Neural cell (in vitro differentiated cells): ENCODE results near the gene ZNF687.

Source experiments
- EP300 ChIP-seq: fragments of 450-650 bp; conservative IDR thresholded peaks from 2 replicates; pipeline ENCODE4 v1.6.1; 2014; ENCODE audit warnings: antibody characterized with exemption, mild to moderate bottlenecking, moderate library complexity; ENCODE audit not compliant: poor library complexity, severe bottlenecking
- TF ChIP-seq, protein P1 (sequence below): fragments of 450-650 bp; IDR thresholded peaks from 2 replicates; pipeline ENCODE4 v1.5.1; 2014; ENCODE audit warnings: antibody characterized with exemption, mild to moderate bottlenecking, moderate library complexity; ENCODE audit not compliant: poor library complexity, severe bottlenecking

DNA sequence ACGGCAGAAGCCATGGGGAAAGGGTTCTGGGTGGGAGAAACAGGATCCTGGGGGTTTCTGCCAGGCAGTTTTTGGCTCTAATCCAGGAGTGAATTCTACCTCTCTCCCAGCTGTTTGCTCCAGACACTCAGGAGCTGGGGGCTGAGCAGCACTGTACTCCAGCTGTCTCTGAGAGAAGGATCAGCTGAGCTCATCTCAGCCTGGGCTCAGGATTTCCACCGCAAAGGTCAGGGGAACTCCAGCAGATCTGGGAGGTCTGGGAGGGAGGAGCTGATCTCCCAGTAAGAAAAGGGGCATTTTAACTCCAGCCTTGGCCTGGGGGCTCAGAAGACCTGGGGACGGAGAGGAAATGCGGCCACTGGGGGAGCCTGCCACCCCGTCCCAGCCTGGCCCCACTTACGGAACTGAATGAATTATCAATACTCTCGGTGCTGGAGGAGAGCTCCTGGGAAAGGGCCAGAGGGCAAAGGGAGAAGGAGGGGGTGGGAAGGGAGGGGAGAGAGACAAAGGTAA, 27.8 kb downstream of the ZNF687 start:
- TF ChIP-seq EP300: no peak
- TF ChIP-seq, protein P1, sequence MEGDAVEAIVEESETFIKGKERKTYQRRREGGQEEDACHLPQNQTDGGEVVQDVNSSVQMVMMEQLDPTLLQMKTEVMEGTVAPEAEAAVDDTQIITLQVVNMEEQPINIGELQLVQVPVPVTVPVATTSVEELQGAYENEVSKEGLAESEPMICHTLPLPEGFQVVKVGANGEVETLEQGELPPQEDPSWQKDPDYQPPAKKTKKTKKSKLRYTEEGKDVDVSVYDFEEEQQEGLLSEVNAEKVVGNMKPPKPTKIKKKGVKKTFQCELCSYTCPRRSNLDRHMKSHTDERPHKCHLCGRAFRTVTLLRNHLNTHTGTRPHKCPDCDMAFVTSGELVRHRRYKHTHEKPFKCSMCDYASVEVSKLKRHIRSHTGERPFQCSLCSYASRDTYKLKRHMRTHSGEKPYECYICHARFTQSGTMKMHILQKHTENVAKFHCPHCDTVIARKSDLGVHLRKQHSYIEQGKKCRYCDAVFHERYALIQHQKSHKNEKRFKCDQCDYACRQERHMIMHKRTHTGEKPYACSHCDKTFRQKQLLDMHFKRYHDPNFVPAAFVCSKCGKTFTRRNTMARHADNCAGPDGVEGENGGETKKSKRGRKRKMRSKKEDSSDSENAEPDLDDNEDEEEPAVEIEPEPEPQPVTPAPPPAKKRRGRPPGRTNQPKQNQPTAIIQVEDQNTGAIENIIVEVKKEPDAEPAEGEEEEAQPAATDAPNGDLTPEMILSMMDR: no peak
